Activated CD4-positive, alpha-beta memory T cell treated with anti-CD3 and anti-CD28 coated beads for 36 hours (primary cell): Measurements from ENCODE around the gene RNF114. TPM values are rescaled to one million over a fixed set of nuclear protein-coding genes. Genes with fewer than 3 reads are reported as not detected.
"Not testable (repeated sequence)": the region's sequence is repeated elsewhere in the genome, so short reads cannot be mapped to it uniquely, and the experiment has no call there.

Source experiments
- CTCF ChIA-PET: fragments of 350-600 bp; sonication (Branson Sonifier 250); formaldehyde crosslinking; loops from one replicate; lab custom pipeline; 2021; ENCODE audit warnings: antibody characterized with exemption, inconsistent platforms; lab: Charles Lee
- POLR2A ChIA-PET: fragments of 350-600 bp; sonication (Branson Sonifier 250); formaldehyde crosslinking; loops from one replicate; lab custom pipeline; 2021; ENCODE audit warnings: antibody characterized with exemption; lab: Charles Lee
- DNase-seq: peaks from one replicate; pipeline ENCODE4 v3.0.0-alpha.2; 2020
- H3K27ac Mint-ChIP-seq: one replicate; pipeline ENCODE4 v1.8.0; 2021; ENCODE audit warnings: mixed read lengths
- H3K27me3 Mint-ChIP-seq: one replicate; pipeline ENCODE4 v1.8.0; 2021; ENCODE audit warnings: mixed read lengths
- H3K36me3 Mint-ChIP-seq: one replicate; pipeline ENCODE4 v1.8.0; 2021; ENCODE audit warnings: mixed read lengths
- H3K4me1 Mint-ChIP-seq: one replicate; pipeline ENCODE4 v1.8.0; 2021; ENCODE audit warnings: low read depth, mixed read lengths
- H3K4me3 Mint-ChIP-seq: one replicate; pipeline ENCODE4 v1.8.0; 2021; ENCODE audit warnings: mild to moderate bottlenecking, mixed read lengths
- H3K9me3 Mint-ChIP-seq: one replicate; pipeline ENCODE4 v1.8.0; 2021; ENCODE audit warnings: mixed read lengths
- intact Hi-C: fragments of 100-400 bp; cut with micrococcal nuclease; formaldehyde crosslinking; loops from one replicate; pipeline ENCODE4 v1.15.1; 2023
- total RNA-seq, 2 experiments: library from RNA; stranded (reverse); gene quantifications; one replicate each; pipeline ENCODE4 v1.2.3, GENCODE V29; 2021

Gene RNF114
- total RNA-seq, 2 experiments from 2014 or later, result 72.1 to 72.4 TPM

GRCh38 chr20:49998478-49999188, 62.4 kb downstream of the RNF114 start:
- intact Hi-C loops, result not testable (repeated sequence)
- CTCF ChIA-PET, result interaction anchor here (1.3 to 1.6 kb wide), 2 partner anchors 20 to 73 kb away, joined by 5 to 9 read pairs; no protein-coding TSS in a partner anchor

GRCh38 chr20:49999329-49999728, 63.1 kb downstream of the RNF114 start:
- Mint-ChIP-seq H3K9me3 (no peaks in the 10 kb centered on the region), H3K27me3 (peaks cover 6% of the 10 kb centered on the region), H3K36me3 (no peaks in the 10 kb centered on the region), H3K27ac (no peak overlapping the region), H3K4me3 (no peak overlapping the region), H3K4me1 (peaks cover 8% of the 10 kb centered on the region)
- DNase-seq, result peak; percentile 70
- POLR2A ChIA-PET, result no interaction called here
- intact Hi-C loops, result no loop called here
- CTCF ChIA-PET, result interaction anchor here (1.3 to 1.6 kb wide), 2 partner anchors 20 to 72 kb away, joined by 5 to 9 read pairs; no protein-coding TSS in a partner anchor

More at GRCh38 chr20:49998478-49999188, 62.4 kb downstream of the RNF114 start:
- POLR2A ChIA-PET, result interaction anchor here (0.6 kb wide), 1 partner anchor 195 kb away, joined by 3 read pairs; no protein-coding TSS in a partner anchor
- H3K27me3 Mint-ChIP-seq, H3K36me3 Mint-ChIP-seq, DNase-seq, H3K4me1 Mint-ChIP-seq, H3K9me3 Mint-ChIP-seq, H3K4me3 Mint-ChIP-seq, H3K27ac Mint-ChIP-seq: not testable (repeated sequence)

GRCh38 chr20:50000548-50001222, 64.5 kb downstream of the RNF114 start:
- H3K4me1 Mint-ChIP-seq, H3K9me3 Mint-ChIP-seq, H3K27ac Mint-ChIP-seq, H3K4me3 Mint-ChIP-seq, DNase-seq, H3K36me3 Mint-ChIP-seq, POLR2A ChIA-PET, intact Hi-C loops: not testable (repeated sequence)
- CTCF ChIA-PET, result interaction anchor here (1.3 to 2.6 kb wide), 2 partner anchors 22 to 71 kb away, joined by 6 read pairs; no protein-coding TSS in a partner anchor
- peaks cover 10% of the 10 kb centered on the region for H3K27me3 Mint-ChIP-seq

GRCh38 chr20:50001784-50002311, 65.7 kb downstream of the RNF114 start:
- POLR2A ChIA-PET, result no interaction called here
- intact Hi-C loops, result no loop called here
- CTCF ChIA-PET, result interaction anchor here (0.6 to 2.6 kb wide), 3 partner anchors 23 to 70 kb away, joined by 3 to 6 read pairs (median 6); no protein-coding TSS in a partner anchor
- Mint-ChIP-seq H3K36me3 (no peaks in the 10 kb centered on the region), H3K27ac (no peak overlapping the region), H3K9me3 (no peaks in the 10 kb centered on the region), H3K27me3 (peaks cover 10% of the 10 kb centered on the region), H3K4me3 (no peak overlapping the region), H3K4me1 (peaks cover 8% of the 10 kb centered on the region)
- DNase-seq, result no peak

GRCh38 chr20:50003253-50003656, 67.1 kb downstream of the RNF114 start:
- Mint-ChIP-seq H3K27ac (no peak overlapping the region), H3K9me3 (no peaks in the 10 kb centered on the region), H3K36me3 (no peaks in the 10 kb centered on the region), H3K4me3 (no peak overlapping the region), H3K4me1 (peaks cover 8% of the 10 kb centered on the region), H3K27me3 (peaks cover 10% of the 10 kb centered on the region)
- ChIA-PET CTCF (no interaction called here), POLR2A (no interaction called here)
- intact Hi-C loops, result no loop called here
- no peak for DNase-seq

Other genes with a start within 250 kb of the RNF114 start
- gene B4GALT5, start 222.5 kb upstream of the RNF114 start, total RNA-seq, result 10 to 100 TPM; 20.9 to 21.4 TPM
- 10 to 100 TPM; 11.5 to 13.0 TPM for gene SLC9A8, start 123.6 kb upstream of the RNF114 start, total RNA-seq
- 1 to 10 TPM; 7.9 to 8.6 TPM for gene SPATA2, start 20.9 kb upstream of the RNF114 start, total RNA-seq
- gene SNAI1, start 46.6 kb downstream of the RNF114 start, total RNA-seq, result under 1 TPM in 1 of 2 experiments, not detected in 1; 0.27 TPM
- gene UBE2V1, start 176.8 kb downstream of the RNF114 start, total RNA-seq, result 100 to 1,000 TPM; 167 to 172 TPM
- gene PEDS1, start 217.3 kb downstream of the RNF114 start, total RNA-seq, result 10 to 100 TPM; 15.0 to 16.9 TPM